PC-9 (cell line): ENCODE results near the gene STK10. TPM values are rescaled to one million over a fixed set of nuclear protein-coding genes. Genes with fewer than 3 reads are reported as not detected.

Experiments
- BruUV-seq: library from RNA; stranded (reverse); fragments of 400-500 nt; replicated peaks from 2 replicates; lab custom pipeline; 2021; lab: Mats Ljungman, UMichigan
- CTCF ChIA-PET: fragments of 300-600 bp; sonication (Branson Sonifier 250); formaldehyde crosslinking; loops from one replicate; lab custom pipeline; 2022; ENCODE audit warnings: antibody characterized with exemption; lab: Charles Lee
- POLR2A ChIA-PET: fragments of 300-600 bp; sonication (Branson Sonifier 250); formaldehyde crosslinking; loops from one replicate; lab custom pipeline; 2022; ENCODE audit warnings: antibody characterized with exemption; ENCODE audit not compliant: unreplicated experiment; lab: Charles Lee
- DNase-seq, 2 experiments: peaks; one replicate each; pipeline versions ENCODE4 v3.0.0 to v3.0.0-alpha.2; 2015 to 2022; ENCODE audit warnings: mixed read lengths in 1 of 2
- H2AFZ ChIP-seq: fragments of 200-600 bp; sonication (generic); 2 replicates; pipeline ENCODE4 v1.8.1; 2017; ENCODE audit warnings: antibody characterized with exemption
- H3F3A ChIP-seq: fragments of 200-600 bp; sonication (generic); 2 replicates; pipeline ENCODE4 v1.8.1; 2017; ENCODE audit warnings: antibody characterized with exemption, mild to moderate bottlenecking, low read depth; ENCODE audit not compliant: insufficient read depth
- H3K27ac ChIP-seq: fragments of 200-600 bp; sonication (generic); 2 replicates; pipeline ENCODE4 v1.6.1; 2016; ENCODE audit warnings: mixed run types
- H3K27me3 ChIP-seq: fragments of 200-600 bp; sonication (generic); 2 replicates; pipeline ENCODE4 v1.6.1; 2016; ENCODE audit warnings: low read depth, mixed run types; ENCODE audit not compliant: insufficient read depth
- H3K36me3 ChIP-seq: fragments of 200-600 bp; sonication (generic); 2 replicates; pipeline ENCODE4 v1.6.1; 2016; ENCODE audit warnings: low read depth, mixed run types
- H3K4me1 ChIP-seq: fragments of 200-600 bp; sonication (generic); replicated peaks from 2 replicates; pipeline ENCODE4 v1.6.1; 2016; ENCODE audit warnings: mixed run types; ENCODE audit not compliant: insufficient read depth
- H3K4me2 ChIP-seq: fragments of 200-600 bp; sonication (generic); 2 replicates; pipeline ENCODE4 v1.6.1; 2017; ENCODE audit warnings: mixed run types
- H3K4me3 ChIP-seq: fragments of 200-600 bp; sonication (generic); 2 replicates; pipeline ENCODE4 v1.6.1; 2016; ENCODE audit warnings: mixed run types
- H3K79me2 ChIP-seq: fragments of 200-600 bp; sonication (generic); 2 replicates; pipeline ENCODE4 v1.6.1; 2017; ENCODE audit warnings: low read depth, mixed run types
- H3K9me2 ChIP-seq: fragments of 200-600 bp; sonication (generic); 2 replicates; pipeline ENCODE4 v1.8.1; 2017; ENCODE audit warnings: mild to moderate bottlenecking; ENCODE audit not compliant: insufficient read depth
- H3K9me3 ChIP-seq: fragments of 200-600 bp; sonication (generic); 2 replicates; pipeline ENCODE4 v1.8.1; 2016; ENCODE audit warnings: low read depth; ENCODE audit not compliant: insufficient read depth
- H4K20me1 ChIP-seq: fragments of 200-600 bp; sonication (generic); 2 replicates; pipeline ENCODE4 v1.8.1; 2017; ENCODE audit not compliant: insufficient read depth
- EZH2 ChIP-seq: fragments of 200-600 bp; sonication (generic); IDR thresholded peaks from 2 replicates; pipeline ENCODE4 v1.8.0; 2017; ENCODE audit warnings: antibody characterized with exemption, low read depth
- intact Hi-C: fragments of 100-400 bp; cut with micrococcal nuclease; formaldehyde crosslinking; loops from one replicate; pipeline ENCODE4 v1.10.0; 2022; ENCODE audit not compliant: unreplicated experiment
- total RNA-seq: library from RNA; stranded (reverse); gene quantifications from 2 replicates; pipeline ENCODE4 v1.2.3, GENCODE V29; 2021
- TF ChIP-seq, protein P1 (sequence below): fragments of 200-600 bp; sonication (generic); conservative IDR thresholded peaks from 2 replicates; pipeline ENCODE4 v1.6.1; 2017; ENCODE audit warnings: mixed run types, antibody characterized with exemption, mild to moderate bottlenecking, moderate library complexity

Gene STK10
- total RNA-seq, 1 experiment from 2014 or later: 31.5 TPM

DNA sequence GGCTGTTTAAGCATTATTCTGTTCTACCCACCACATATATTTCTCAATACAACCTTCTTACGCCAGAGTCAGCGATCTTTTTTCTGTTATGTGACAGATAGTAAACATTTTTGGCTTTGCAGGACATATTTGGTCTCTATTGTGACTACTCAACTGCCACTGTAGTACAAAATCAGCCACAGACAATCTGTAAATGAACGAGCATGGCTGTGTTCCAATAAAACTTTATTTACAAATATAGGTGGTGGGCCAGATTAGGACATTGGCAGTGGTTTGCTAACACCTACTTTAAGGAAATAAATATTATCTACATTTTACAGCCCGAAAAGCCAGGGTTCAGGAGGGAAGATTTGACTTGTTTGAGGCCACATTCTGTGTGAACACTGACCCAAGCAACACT lies 141.4 kb downstream of the STK10 start:
- CTCF ChIA-PET: interaction anchor here (0.7 kb wide), 1 partner anchor 83 kb away, joined by 6 read pairs; no protein-coding TSS in a partner anchor
- BruUV-seq: no TSS peak

DNA sequence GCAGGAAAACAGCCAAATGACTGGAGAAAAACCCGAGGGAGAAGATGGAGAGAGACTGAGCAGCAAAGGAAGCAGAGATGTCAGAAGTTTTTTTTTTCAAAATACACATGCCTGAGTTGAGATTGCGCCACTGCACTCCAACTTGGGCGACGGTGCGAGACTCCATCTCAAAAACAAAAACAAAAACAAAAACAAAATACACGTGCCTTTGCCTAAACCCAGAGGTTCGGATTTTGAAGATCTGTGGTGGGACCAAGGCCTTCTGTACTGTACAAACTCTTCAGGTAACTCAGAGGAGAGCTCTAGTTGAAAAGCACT lies 142.8 kb downstream of the STK10 start:
- intact Hi-C loops: no loop called here
- Histone ChIP-seq H3K36me3 (no peaks in the 10 kb centered on the region), H3K27ac (no peak overlapping the region), H2AFZ (no peak overlapping the region), H3K27me3 (no peaks in the 10 kb centered on the region), H4K20me1 (no peaks in the 10 kb centered on the region), H3K4me3 (no peak overlapping the region), H3K9me3 (no peaks in the 10 kb centered on the region), H3K9me2 (no peaks in the 10 kb centered on the region), H3K79me2 (no peaks in the 10 kb centered on the region), H3F3A (no peaks in the 10 kb centered on the region), H3K4me1 (no peaks in the 10 kb centered on the region), H3K4me2 (no peak overlapping the region)
- POLR2A ChIA-PET: no interaction called here
- TF ChIP-seq, protein P1, sequence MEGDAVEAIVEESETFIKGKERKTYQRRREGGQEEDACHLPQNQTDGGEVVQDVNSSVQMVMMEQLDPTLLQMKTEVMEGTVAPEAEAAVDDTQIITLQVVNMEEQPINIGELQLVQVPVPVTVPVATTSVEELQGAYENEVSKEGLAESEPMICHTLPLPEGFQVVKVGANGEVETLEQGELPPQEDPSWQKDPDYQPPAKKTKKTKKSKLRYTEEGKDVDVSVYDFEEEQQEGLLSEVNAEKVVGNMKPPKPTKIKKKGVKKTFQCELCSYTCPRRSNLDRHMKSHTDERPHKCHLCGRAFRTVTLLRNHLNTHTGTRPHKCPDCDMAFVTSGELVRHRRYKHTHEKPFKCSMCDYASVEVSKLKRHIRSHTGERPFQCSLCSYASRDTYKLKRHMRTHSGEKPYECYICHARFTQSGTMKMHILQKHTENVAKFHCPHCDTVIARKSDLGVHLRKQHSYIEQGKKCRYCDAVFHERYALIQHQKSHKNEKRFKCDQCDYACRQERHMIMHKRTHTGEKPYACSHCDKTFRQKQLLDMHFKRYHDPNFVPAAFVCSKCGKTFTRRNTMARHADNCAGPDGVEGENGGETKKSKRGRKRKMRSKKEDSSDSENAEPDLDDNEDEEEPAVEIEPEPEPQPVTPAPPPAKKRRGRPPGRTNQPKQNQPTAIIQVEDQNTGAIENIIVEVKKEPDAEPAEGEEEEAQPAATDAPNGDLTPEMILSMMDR: no peak
- CTCF ChIA-PET: no interaction called here
- DNase-seq: no peak
- BruUV-seq: no TSS peak

More for the DNA sequence above, 141.4 kb downstream of the STK10 start:
- Histone ChIP-seq H3K36me3 (no peaks in the 10 kb centered on the region), H3K27ac (no peak overlapping the region), H3F3A (no peaks in the 10 kb centered on the region), H3K27me3 (no peaks in the 10 kb centered on the region), H4K20me1 (no peaks in the 10 kb centered on the region), H3K4me3 (no peak overlapping the region), H3K4me2 (no peak overlapping the region), H2AFZ (no peak overlapping the region), H3K9me3 (no peaks in the 10 kb centered on the region), H3K9me2 (no peaks in the 10 kb centered on the region), H3K79me2 (no peaks in the 10 kb centered on the region), H3K4me1 (no peaks in the 10 kb centered on the region)
- no peak for TF ChIP-seq EZH2
- TF ChIP-seq, protein P1: no peak
- intact Hi-C loops: no loop called here
- POLR2A ChIA-PET: no interaction called here
- DNase-seq: no peak

DNA sequence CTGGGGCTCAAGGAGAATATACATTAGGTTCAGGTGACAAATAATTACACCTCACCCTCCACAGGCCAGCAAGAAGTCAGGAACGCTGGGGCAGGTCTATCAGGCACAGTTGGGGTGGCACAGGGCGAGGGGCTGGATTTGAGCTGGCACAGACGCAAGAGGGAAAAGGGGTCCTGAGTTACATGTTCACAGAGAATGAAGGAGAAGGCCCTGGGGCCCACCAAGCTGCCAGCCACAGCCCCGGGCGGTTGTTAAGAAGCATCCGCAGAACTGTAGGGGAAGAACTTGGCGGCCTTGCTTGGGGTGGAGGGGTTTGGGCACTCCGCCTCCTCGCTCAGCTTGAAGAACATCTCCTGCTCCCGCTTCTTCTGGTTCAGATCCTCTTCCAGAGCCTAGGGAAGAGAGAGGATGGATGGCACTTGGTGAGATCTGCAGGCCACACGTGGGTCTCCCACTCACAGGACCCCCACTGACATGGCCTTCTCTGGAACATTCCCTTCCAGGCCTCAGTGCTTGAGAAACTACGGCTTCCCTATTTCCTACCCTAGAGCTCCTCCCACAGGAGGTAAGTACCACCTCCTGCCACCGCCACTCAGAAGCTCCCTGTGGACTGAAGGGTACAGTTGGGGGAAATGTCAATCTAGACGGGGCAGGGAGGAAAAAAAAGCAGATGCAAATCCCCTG lies 143.3 kb downstream of the STK10 start:
- intact Hi-C loops: no loop called here
- no TSS peak for BruUV-seq
- CTCF ChIA-PET: no interaction called here

More for the DNA sequence above, 143.3 kb downstream of the STK10 start:
- no peaks in the 10 kb centered on the region for H3K79me2 ChIP-seq
- H3K4me1 ChIP-seq: no peaks in the 10 kb centered on the region
- POLR2A ChIA-PET: no interaction called here
- no peaks in the 10 kb centered on the region for H3K27me3 ChIP-seq
- no peak overlapping the region for H3K27ac ChIP-seq
- H4K20me1 ChIP-seq: no peaks in the 10 kb centered on the region
- TF ChIP-seq, protein P1: no peak
- TF ChIP-seq EZH2: no peak
- no peaks in the 10 kb centered on the region for H3K36me3 ChIP-seq
- DNase-seq: no peak
- no peak overlapping the region for H3K4me3 ChIP-seq
- no peaks in the 10 kb centered on the region for H3F3A ChIP-seq
- no peaks in the 10 kb centered on the region for H3K9me2 ChIP-seq
- no peak overlapping the region for H3K4me2 ChIP-seq
- no peaks in the 10 kb centered on the region for H3K9me3 ChIP-seq
- H2AFZ ChIP-seq: no peak overlapping the region
